Panc1 (cell line): ENCODE results near the gene PODNL1.

Experiments used
- POLR2AphosphoS5 ChIP-seq: IDR thresholded peaks from 2 replicates; pipeline ENCODE4 v1.6.1; 2012; ENCODE audit warnings: mild to moderate bottlenecking, low read depth, low read length, moderate library complexity
- TCF7L2 ChIP-seq: IDR thresholded peaks from 2 replicates; pipeline ENCODE4 v1.6.1; 2011; ENCODE audit warnings: mild to moderate bottlenecking, low read depth, low read length, inconsistent platforms
- TF ChIP-seq, protein P1 (sequence below): fragments of 450-650 bp; IDR thresholded peaks from 2 replicates; pipeline ENCODE4 v1.5.1; 2017; ENCODE audit warnings: mild to moderate bottlenecking

DNA sequence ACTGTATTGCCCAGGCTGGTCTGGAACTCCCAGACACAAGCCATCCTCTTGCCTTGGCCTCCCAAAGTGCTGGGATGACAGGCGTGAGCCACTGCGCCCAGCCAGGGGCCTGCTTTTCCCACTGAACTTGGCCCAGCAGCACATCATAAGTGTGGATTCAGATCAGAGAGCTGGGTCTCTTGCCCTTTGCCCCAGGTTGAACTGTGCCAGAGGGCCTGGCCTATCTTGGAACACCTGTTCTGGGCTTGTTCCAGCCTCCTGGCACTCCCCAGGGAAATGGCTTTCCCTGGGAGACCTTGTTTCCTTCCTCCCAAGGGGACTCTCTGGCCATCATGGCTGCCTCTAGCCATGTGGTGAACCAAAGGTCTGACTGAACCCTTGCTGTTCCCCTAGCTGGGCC lies 28.8 kb downstream of the PODNL1 start:
- TF ChIP-seq, protein P1, sequence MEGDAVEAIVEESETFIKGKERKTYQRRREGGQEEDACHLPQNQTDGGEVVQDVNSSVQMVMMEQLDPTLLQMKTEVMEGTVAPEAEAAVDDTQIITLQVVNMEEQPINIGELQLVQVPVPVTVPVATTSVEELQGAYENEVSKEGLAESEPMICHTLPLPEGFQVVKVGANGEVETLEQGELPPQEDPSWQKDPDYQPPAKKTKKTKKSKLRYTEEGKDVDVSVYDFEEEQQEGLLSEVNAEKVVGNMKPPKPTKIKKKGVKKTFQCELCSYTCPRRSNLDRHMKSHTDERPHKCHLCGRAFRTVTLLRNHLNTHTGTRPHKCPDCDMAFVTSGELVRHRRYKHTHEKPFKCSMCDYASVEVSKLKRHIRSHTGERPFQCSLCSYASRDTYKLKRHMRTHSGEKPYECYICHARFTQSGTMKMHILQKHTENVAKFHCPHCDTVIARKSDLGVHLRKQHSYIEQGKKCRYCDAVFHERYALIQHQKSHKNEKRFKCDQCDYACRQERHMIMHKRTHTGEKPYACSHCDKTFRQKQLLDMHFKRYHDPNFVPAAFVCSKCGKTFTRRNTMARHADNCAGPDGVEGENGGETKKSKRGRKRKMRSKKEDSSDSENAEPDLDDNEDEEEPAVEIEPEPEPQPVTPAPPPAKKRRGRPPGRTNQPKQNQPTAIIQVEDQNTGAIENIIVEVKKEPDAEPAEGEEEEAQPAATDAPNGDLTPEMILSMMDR = no peak
- no peak for TF ChIP-seq POLR2AphosphoS5
- no peak for TF ChIP-seq TCF7L2
